HG02885 (cell line): Measurements from ENCODE around the gene IL1RAP.

Experiments
- ATAC-seq: cut with Tn5 transposase; IDR thresholded peaks from one replicate; pipeline ENCODE4 v1.9.1; 2021; ENCODE audit warnings: mild to moderate bottlenecking; ENCODE audit not compliant: unreplicated experiment, poor library complexity

Gene IL1RAP

GRCh38 chr3:190697901-190698300, 184.0 kb downstream of the IL1RAP start:
- no peak for ATAC-seq

DNA sequence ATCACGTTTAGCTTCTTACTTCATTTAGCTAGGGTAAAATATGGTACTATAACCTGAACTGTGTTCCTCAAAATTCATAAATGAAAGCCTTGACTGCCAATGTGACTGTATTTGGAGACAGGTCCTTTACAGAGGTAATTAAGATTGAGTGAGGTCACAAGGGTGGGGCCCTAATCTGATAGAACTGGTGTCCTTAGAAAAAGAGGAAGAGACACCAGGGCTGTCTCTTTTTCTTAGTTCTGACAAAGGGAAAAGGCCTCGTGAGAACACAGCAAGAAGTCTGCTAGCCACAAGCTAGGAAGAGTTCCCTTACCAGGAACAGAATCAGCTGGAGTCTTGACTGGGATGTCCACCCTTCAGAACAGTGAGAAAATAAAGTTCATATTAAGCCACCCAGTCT, 185.9 kb downstream of the IL1RAP start:
- ATAC-seq, result no peak

DNA sequence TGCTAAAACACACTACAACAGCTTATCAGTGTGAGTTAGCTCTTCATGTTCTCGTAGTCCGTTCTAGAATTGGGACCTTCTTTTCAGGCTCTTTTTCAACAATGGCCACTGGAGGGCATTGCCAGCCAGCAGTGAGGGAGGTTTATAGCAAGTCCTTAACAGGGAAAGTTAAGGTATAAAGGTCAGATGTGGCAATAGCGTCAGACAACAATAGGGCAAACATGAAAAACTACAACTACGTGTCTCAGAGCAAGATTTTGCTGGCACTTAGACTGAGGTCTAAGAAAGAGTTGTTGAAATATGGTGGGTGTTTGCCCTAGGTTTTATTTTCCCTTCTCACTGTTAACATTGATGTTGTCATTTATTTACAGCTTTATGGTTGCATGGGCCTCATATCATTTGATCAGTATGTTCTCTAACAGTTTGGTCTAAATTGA, 187.2 kb downstream of the IL1RAP start:
- no peak for ATAC-seq

- no peak for ATAC-seq
Measured at GRCh38 chr3:190706582-190706981, 192.7 kb downstream of the IL1RAP start.
